ENCODE measurements around the gene TJP3. TPM values are rescaled to one million over a fixed set of nuclear protein-coding genes. Genes with fewer than 3 reads are reported as not detected.
A peak's percentile ranks its signal among the peaks of the same experiment; 100 is the strongest.

TJP3 gene
- total RNA-seq, 4 donors from 2014 or later, result 93.3 to 364 (median 286) TPM

DNA sequence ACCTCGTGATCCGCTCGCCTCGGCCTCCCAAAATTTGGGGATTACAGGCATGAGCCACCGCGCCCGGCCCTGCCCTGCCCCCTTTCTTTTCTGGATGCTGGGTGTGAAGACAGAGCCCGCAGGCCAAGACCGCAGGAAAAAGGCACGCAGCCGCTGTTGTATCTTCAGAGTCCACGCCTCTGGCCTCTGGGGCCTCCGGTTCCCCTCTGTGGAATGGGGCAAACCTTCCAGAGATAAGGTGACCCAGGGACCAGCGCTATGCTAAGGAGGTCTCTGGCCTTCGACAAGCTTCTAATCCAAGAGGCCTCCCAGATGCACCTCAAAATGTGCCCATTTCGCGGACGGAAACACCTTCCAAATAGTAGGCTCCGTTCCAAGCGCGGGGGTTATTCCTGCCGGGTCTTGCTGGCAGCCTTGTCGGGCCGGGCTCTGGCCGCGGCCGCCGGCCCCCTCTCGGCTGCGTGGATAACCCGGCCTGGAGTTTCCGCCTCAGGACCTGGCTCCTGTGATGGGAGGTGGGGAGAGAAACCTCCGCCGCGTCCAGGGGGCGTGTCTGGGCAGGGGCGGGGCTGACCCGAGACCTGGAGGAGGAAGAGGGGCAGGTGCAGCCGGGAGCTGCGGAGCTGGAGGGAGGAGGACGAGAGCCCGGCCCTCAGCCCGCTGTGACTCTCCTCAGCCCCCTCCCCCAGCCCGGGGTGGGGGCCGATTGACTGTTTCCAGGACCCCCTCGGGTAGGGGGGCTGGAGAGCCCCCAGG, 13.1 kb downstream of the TJP3 start:
- TF ChIP-seq, protein P1, sequence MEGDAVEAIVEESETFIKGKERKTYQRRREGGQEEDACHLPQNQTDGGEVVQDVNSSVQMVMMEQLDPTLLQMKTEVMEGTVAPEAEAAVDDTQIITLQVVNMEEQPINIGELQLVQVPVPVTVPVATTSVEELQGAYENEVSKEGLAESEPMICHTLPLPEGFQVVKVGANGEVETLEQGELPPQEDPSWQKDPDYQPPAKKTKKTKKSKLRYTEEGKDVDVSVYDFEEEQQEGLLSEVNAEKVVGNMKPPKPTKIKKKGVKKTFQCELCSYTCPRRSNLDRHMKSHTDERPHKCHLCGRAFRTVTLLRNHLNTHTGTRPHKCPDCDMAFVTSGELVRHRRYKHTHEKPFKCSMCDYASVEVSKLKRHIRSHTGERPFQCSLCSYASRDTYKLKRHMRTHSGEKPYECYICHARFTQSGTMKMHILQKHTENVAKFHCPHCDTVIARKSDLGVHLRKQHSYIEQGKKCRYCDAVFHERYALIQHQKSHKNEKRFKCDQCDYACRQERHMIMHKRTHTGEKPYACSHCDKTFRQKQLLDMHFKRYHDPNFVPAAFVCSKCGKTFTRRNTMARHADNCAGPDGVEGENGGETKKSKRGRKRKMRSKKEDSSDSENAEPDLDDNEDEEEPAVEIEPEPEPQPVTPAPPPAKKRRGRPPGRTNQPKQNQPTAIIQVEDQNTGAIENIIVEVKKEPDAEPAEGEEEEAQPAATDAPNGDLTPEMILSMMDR (IDR thresholded peaks at IDR 0.05), result peak in 1 of 6 experiments; percentile 51
- peak; percentile 77 to 95 for TF ChIP-seq POLR2A (IDR thresholded peaks at IDR 0.05)
- peak overlapping the region; percentile 42 to 75 (median 60) for H3K4me3 ChIP-seq
- peaks cover 0 to 45% (median 9%) of the 10 kb centered on the region in 4 donors for H3K4me1 ChIP-seq
- peaks cover 0 to 8% of the 10 kb centered on the region in 2 donors for H3K27me3 ChIP-seq
- peak overlapping the region; percentile 25 to 93 (median 86) for H3K27ac ChIP-seq
- H3K36me3 ChIP-seq, result no peaks in the 10 kb centered on the region
- DNase-seq, result peak; percentile 83 to 98 (median 97)
- H3K9me3 ChIP-seq, result no peaks in the 10 kb centered on the region

DNA sequence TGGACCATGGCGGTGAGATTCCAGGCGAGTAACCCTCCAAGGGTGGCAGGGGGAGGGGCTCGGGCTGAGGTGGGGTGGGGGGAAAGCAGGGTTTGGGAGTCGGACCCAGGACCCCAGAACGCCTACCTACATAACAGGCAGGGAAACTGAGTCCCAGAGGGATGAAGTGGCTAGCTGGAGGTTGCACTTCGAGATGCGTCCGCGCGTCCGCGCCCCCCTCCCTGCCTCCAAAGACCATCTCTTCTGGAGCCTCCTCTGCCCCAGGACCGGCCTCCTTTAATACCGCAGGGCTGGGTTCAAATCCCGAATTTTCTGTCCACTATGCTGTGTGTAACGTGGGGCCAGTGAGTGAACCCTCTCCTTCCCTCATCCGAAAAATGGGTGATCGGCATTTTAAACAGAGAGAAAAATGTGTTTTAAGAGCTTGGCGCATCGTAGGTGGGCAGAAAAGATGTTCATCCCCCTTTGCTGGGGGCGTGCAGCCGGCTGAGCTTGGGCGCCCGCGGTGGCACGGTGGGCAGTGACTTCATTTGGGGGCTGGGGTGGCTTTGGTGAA, 13.8 kb downstream of the TJP3 start:
- Histone ChIP-seq H3K27ac (peak overlapping the region; percentile 25 to 93 (median 86)), H3K9me3 (no peaks in the 10 kb centered on the region), H3K36me3 (no peaks in the 10 kb centered on the region), H3K4me1 (peaks cover 0 to 45% (median 9%) of the 10 kb centered on the region in 4 donors), H3K4me3 (peak overlapping the region; percentile 42 to 75 (median 60)), H3K27me3 (peaks cover 0 to 8% of the 10 kb centered on the region in 2 donors)
- DNase-seq, result no peak
- no peak for TF ChIP-seq POLR2A (IDR thresholded peaks at IDR 0.05)

DNA sequence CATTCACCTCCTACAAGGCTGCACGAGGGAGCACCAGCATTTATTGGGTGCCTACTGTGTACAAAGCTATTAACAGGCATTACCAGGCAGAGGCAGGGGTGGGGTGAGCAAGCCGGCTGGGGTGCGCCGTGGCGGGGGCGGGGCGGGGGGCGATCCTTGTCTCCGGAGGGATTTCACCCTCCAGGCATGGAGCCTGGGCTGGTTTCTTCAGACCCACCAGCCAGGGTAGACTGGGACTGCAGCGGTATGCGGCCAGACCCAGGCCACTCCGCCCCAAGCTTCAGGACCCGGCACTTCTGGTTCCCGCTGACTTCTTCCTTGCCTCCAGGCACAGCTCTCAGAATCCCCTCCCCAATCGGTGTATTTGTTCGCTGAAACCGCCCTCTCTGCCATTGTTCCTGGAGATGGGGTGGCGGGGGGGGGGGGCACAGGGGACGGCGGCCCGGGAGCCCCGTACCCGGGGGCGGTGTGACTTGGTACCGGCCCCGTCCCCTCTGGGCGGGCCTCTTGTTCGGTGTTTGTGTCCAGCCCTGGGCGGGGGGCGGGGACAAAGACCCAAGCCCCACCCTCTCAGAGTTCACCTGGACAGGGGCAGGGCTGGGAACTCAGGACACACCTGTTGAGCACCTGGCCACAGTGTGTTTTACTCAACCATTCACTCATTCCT, 14.4 kb downstream of the TJP3 start:
- peaks cover 0 to 40% (median 9%) of the 10 kb centered on the region in 4 donors for H3K4me1 ChIP-seq
- peak overlapping the region; percentile 42 to 75 (median 60) for H3K4me3 ChIP-seq
- H3K9me3 ChIP-seq, result no peaks in the 10 kb centered on the region
- no peaks in the 10 kb centered on the region for H3K36me3 ChIP-seq
- TF ChIP-seq POLR2A (IDR thresholded peaks at IDR 0.05), result peak in 1 of 2 donors; percentile 78
- TF ChIP-seq, protein P1 (IDR thresholded peaks at IDR 0.05), result no peak
- peak in 2 of 3 donors; percentile 89 to 91 for DNase-seq
- peak overlapping the region in 3 of 4 donors; percentile 82 to 93 (median 90) for H3K27ac ChIP-seq
- peaks cover 0 to 8% of the 10 kb centered on the region in 2 donors for H3K27me3 ChIP-seq

DNA sequence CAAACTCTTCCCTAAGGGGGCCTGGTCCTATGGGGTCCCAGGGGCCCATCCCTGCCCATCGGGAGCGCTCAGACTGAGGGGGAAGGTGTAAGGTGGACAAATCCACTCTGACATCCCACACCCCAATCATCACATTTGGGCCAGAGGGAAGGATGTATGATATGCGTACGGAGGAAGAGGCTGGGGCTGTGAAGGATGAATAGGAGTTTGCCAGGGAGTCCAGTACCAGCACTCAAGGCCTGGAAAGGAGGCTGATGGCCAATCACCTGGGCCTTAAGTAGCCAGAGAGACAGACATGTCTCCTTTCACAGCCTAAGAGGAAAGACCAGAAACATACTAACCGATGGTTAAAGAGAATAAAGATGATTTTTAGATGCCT, 14.9 kb downstream of the TJP3 start:
- H3K27me3 ChIP-seq, result peaks cover 0 to 8% of the 10 kb centered on the region in 2 donors
- H3K27ac ChIP-seq, result peak overlapping the region in 2 of 4 donors; percentile 90 to 93
- TF ChIP-seq, protein P1 (IDR thresholded peaks at IDR 0.05), result no peak
- no peak for TF ChIP-seq POLR2A (IDR thresholded peaks at IDR 0.05)

DNA sequence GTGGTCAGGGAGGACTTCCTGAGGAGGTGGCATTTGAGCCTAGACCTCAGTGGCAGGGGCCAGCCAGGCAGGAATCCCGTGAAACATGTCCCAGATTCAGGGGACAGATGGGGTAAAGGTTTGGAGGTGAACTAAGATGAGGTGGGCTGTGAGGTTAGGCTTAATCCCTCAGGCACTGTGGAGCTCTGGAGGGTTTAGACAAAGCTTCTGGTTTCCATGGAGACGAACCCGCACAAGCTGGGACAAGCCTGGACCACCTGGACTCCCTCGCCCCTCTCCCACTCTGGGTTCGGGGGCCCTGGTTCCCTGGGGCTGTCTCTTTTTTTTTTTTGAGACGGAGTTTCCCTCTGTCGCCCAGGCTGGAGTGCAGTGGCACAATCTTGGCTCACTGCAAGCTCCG, 15.7 kb downstream of the TJP3 start:
- Histone ChIP-seq H3K4me3 (no peak overlapping the region), H3K36me3 (peaks cover 0 to 5% (median 0%) of the 10 kb centered on the region in 3 donors), H3K9me3 (no peaks in the 10 kb centered on the region), H3K4me1 (peaks cover 0 to 34% (median 9%) of the 10 kb centered on the region in 4 donors), H3K27me3 (peaks cover 0 to 8% of the 10 kb centered on the region in 2 donors), H3K27ac (peak overlapping the region in 1 of 4 donors; percentile 21)
- DNase-seq, result no peak
- no peak for TF ChIP-seq POLR2A (IDR thresholded peaks at IDR 0.05)
- TF ChIP-seq, protein P1 (IDR thresholded peaks at IDR 0.05), result no peak

More for the DNA sequence above, 14.9 kb downstream of the TJP3 start:
- H3K4me1 ChIP-seq, result peaks cover 0 to 39% (median 9%) of the 10 kb centered on the region in 4 donors
- no peak for DNase-seq
- H3K9me3 ChIP-seq, result no peaks in the 10 kb centered on the region
- H3K36me3 ChIP-seq, result no peaks in the 10 kb centered on the region
- H3K4me3 ChIP-seq, result peak overlapping the region in 2 of 4 donors; percentile 72 to 75
